22Rv1 (cell line): ENCODE measurements around the gene RANGAP1.

Source experiments
- H3K27ac ChIP-seq: fragments of 450-650 bp; 2 replicates; pipeline ENCODE4 v1.5.1; 2017
- CTCF ChIP-seq: fragments of 450-650 bp; IDR thresholded peaks from 2 replicates; pipeline ENCODE4 v1.5.1; 2017; ENCODE audit warnings: mild to moderate bottlenecking
- ZFX ChIP-seq: fragments of 450-650 bp; IDR thresholded peaks from 2 replicates; pipeline ENCODE4 v1.6.1; 2017; ENCODE audit warnings: antibody characterized with exemption, borderline replicate concordance

RANGAP1 gene

GRCh38 chr22:41230401-41230785 is 55.6 kb downstream of the RANGAP1 start:
- TF ChIP-seq ZFX, result no peak
- TF ChIP-seq CTCF, result no peak
- no peak overlapping the region for H3K27ac ChIP-seq

- no peak overlapping the region for H3K27ac ChIP-seq
- TF ChIP-seq CTCF (no peak), ZFX (no peak)
Measured at GRCh38 chr22:41229730-41230400, 56.1 kb downstream of the RANGAP1 start.

GRCh38 chr22:41229215-41229614 is 56.8 kb downstream of the RANGAP1 start:
- H3K27ac ChIP-seq, result no peak overlapping the region
- TF ChIP-seq CTCF (no peak), ZFX (no peak)

GRCh38 chr22:41226723-41227655 is 59.0 kb downstream of the RANGAP1 start:
- no peak for TF ChIP-seq CTCF
- no peak for TF ChIP-seq ZFX
- no peak overlapping the region for H3K27ac ChIP-seq

- no peak overlapping the region for H3K27ac ChIP-seq
- TF ChIP-seq CTCF, result no peak
- TF ChIP-seq ZFX, result no peak
Measured at GRCh38 chr22:41223535-41223934, 62.5 kb downstream of the RANGAP1 start.

GRCh38 chr22:41222846-41223507 is 63.0 kb downstream of the RANGAP1 start:
- TF ChIP-seq ZFX (no peak), CTCF (no peak)
- no peak overlapping the region for H3K27ac ChIP-seq
